ENCODE measurements around the gene KCNJ6. TPM values are rescaled to one million over a fixed set of nuclear protein-coding genes. Genes with fewer than 3 reads are reported as not detected.
A peak's percentile ranks its signal among the peaks of the same experiment; 100 is the strongest.

KCNJ6 gene
- total RNA-seq, 1 donor from 2014 or later: not detected

GRCh38 chr21:37905291-37905690, 11.0 kb downstream of the KCNJ6 start:
- DNase-seq (ENCODE audit: low read depth in 2 of 2): no peak

- DNase-seq (ENCODE audit: low read depth in 2 of 2): no peak
Observed at GRCh38 chr21:37904856-37905255, 11.4 kb downstream of the KCNJ6 start.

- no peak for DNase-seq (ENCODE audit: low read depth in 2 of 2)
Observed at GRCh38 chr21:37903396-37903795, 12.9 kb downstream of the KCNJ6 start.

GRCh38 chr21:37899146-37899545, 17.1 kb downstream of the KCNJ6 start:
- no peak for DNase-seq (ENCODE audit: low read depth in 2 of 2)

GRCh38 chr21:37896788-37897187, 19.5 kb downstream of the KCNJ6 start:
- no peak for DNase-seq (ENCODE audit: low read depth in 2 of 2)

- DNase-seq (ENCODE audit: low read depth in 2 of 2): no peak
Observed at GRCh38 chr21:37891972-37892371, 24.3 kb downstream of the KCNJ6 start.

GRCh38 chr21:37888659-37889058, 27.6 kb downstream of the KCNJ6 start:
- DNase-seq (ENCODE audit: low read depth in 2 of 2): no peak

- no peak for DNase-seq (ENCODE audit: low read depth in 2 of 2)
Observed at GRCh38 chr21:37886726-37887299, 29.4 kb downstream of the KCNJ6 start.

GRCh38 chr21:37886120-37886519, 30.1 kb downstream of the KCNJ6 start:
- DNase-seq (ENCODE audit: low read depth in 2 of 2): no peak

GRCh38 chr21:37878946-37879660, 37.2 kb downstream of the KCNJ6 start:
- DNase-seq (ENCODE audit: low read depth in 2 of 2): peak in 1 of 2 donors; percentile 8

- no peak for DNase-seq (ENCODE audit: low read depth in 2 of 2)
Observed at GRCh38 chr21:37877888-37878684, 38.2 kb downstream of the KCNJ6 start.

- DNase-seq (ENCODE audit: low read depth in 2 of 2): no peak
Observed at GRCh38 chr21:37877171-37877570, 39.1 kb downstream of the KCNJ6 start.

GRCh38 chr21:37876561-37876960, 39.7 kb downstream of the KCNJ6 start:
- no peak for DNase-seq (ENCODE audit: low read depth in 2 of 2)

- DNase-seq (ENCODE audit: low read depth in 2 of 2): no peak
Observed at GRCh38 chr21:37874904-37875780, 41.1 kb downstream of the KCNJ6 start.

GRCh38 chr21:37874481-37874880, 41.8 kb downstream of the KCNJ6 start:
- no peak for DNase-seq (ENCODE audit: low read depth in 2 of 2)

GRCh38 chr21:37873655-37874054, 42.6 kb downstream of the KCNJ6 start:
- no peak for DNase-seq (ENCODE audit: low read depth in 2 of 2)

GRCh38 chr21:37871121-37871862, 45.0 kb downstream of the KCNJ6 start:
- no peak for DNase-seq (ENCODE audit: low read depth in 2 of 2)

- DNase-seq (ENCODE audit: low read depth in 2 of 2): no peak
Observed at GRCh38 chr21:37870221-37870620, 46.0 kb downstream of the KCNJ6 start.

- DNase-seq (ENCODE audit: low read depth in 2 of 2): no peak
Observed at GRCh38 chr21:37869661-37870060, 46.6 kb downstream of the KCNJ6 start.

GRCh38 chr21:37868446-37869295, 47.6 kb downstream of the KCNJ6 start:
- DNase-seq (ENCODE audit: low read depth in 2 of 2): no peak
